A549 treated with Mapracorat at 1 μM for 4 hours (cell line): ENCODE measurements around the gene UGT1A6. TPM values are rescaled to one million over a fixed set of nuclear protein-coding genes. Genes with fewer than 3 reads are reported as not detected.

ENCODE experiments used
- total RNA-seq: library from RNA; stranded (reverse); fragments of 200-300 nt; extraction: Qiagen RNA extraction; gene quantifications from 5 replicates; pipeline ENCODE4 v1.2.3, GENCODE V29; 2022

Gene UGT1A6
- total RNA-seq, result 0.39 to 1.5 TPM (median 1.2 TPM) in 5 replicates

DNA sequence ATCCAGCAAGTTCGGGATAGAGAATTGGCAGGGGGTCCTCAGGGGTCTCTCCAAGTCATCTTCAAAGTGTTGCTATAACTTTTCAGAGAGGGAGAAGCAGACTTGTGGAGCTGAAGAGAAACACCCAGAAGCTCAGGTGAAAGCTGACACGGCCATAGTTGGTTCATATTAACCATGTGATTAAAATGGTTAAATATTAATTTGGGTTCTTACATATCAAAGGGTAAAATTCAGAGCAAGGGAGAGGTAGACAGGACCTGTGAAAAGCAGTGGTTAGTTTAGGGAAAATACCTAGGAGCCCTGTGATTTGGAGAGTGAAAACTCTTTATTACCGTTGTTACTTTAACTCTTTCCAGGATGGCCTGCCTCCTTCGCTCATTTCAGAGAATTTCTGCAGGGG lies at the start of gene UGT1A6:
TSS of gene UGT1A6 (plus strand) at position 243 of the 400 bp plus-strand sequence. CDS start at position 358, 115 bp downstream.

DNA sequence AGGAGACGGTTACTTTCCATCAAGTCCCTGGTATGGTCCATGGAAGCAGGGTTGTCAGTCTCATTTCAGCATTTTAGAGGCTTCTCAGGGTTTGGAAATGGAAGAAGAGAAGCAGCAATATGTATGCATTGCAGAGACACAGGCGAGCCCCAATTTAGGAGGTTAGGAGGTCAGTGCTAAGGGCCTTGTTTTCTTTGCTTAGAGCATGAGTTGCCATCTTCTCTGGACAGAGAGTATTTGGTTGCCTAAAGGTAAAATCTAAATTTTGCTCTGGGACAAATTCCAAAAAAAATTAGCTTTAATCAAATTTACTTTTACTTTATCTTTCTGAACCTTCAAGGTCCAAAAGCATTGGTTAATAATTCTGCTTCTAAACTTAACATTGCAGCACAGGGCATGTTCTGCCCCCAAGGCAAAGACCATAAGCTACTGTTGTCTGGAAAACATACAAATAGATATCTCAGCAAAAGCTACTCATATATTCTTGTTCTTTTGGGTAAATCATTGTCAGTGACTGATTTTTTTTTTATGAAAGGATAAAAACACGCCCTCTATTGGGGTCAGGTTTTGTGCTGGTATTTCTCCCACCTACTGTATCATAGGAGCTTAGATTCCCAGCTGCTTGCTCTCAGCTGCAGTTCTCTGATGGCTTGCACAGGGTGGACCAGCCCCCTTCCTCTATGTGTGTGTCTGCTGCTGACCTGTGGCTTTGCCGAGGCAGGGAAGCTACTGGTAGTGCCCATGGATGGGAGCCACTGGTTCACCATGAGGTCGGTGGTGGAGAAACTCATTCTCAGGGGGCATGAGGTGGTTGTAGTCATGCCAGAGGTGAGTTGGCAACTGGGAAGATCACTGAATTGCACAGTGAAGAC lies 21.2 kb upstream of the UGT1A6 start, which contains the start of gene UGT1A9:
TSS of gene UGT1A9 (plus strand) at position 609 of the 872 bp plus-strand sequence. CDS start at position 646, 37 bp downstream.

DNA sequence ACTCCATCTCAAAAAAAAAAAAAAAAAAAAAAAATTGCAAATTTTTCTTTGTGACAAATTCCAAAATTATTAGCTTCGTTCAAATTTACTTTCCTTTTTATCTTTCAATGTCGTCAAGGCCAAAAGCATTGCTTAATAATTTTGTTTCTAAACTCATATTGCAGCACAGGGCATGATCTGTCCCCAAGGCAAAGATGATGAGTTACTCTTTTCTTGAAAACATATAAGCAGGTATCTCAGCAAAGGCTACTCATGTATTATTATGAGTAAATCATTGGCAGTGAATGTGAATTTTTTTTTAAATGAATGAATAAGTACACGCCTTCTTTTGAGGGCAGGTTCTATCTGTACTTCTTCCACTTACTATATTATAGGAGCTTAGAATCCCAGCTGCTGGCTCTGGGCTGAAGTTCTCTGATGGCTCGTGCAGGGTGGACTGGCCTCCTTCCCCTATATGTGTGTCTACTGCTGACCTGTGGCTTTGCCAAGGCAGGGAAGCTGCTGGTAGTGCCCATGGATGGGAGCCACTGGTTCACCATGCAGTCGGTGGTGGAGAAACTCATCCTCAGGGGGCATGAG lies 11.1 kb upstream of the UGT1A6 start, which contains the start of gene UGT1A7:
TSS of gene UGT1A7 (plus strand) at position 381 of the 579 bp plus-strand sequence. CDS start at position 418, 37 bp downstream.

DNA sequence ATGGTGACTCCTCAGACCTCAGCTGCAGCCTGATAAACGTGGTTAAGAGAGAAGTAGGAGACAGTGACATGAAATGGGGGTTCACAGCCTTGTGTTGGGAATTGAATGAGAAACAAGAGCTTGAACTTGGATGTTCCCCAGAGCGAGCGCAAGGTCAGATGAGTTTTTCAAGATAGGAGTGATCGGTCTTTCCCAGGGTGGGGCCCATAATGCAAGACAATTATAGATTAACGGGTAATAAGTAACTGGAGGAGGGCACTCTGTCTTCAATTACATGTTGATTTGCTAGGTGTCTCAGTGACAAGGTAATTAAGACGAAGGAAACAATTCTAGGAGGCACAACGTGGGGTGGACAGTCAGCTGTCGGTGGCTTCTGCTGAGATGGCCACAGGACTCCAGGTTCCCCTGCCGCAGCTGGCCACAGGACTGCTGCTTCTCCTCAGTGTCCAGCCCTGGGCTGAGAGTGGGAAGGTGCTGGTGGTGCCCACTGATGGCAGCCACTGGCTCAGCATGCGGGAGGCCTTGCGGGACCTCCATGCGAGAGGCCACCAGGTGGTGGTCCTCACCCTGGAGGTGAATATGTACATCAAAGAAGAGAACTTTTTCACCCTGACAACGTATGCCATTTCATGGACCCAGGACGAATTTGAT lies 20.0 kb downstream of the UGT1A6 start, which contains the start of gene UGT1A5:
TSS of gene UGT1A5 (plus strand) at position 297 of the 651 bp plus-strand sequence. CDS start at position 382, 85 bp downstream.

DNA sequence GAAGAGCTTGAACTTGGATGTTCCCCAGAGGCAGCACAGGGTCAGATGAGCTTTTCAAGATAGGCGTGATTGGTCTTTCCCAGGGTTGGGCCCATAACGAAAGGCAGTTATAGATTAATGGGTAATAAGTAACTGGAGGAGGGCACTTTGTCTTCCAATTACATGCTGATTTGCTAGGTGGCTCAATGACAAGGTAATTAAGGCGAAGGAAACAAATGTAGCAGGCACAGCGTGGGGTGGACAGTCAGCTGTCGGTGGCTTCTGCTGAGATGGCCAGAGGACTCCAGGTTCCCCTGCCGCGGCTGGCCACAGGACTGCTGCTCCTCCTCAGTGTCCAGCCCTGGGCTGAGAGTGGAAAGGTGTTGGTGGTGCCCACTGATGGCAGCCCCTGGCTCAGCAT lies 25.9 kb downstream of the UGT1A6 start, which contains the start of gene UGT1A4:
TSS of gene UGT1A4 (plus strand) at position 185 of the 400 bp plus-strand sequence. CDS start at position 270, 85 bp downstream.

DNA sequence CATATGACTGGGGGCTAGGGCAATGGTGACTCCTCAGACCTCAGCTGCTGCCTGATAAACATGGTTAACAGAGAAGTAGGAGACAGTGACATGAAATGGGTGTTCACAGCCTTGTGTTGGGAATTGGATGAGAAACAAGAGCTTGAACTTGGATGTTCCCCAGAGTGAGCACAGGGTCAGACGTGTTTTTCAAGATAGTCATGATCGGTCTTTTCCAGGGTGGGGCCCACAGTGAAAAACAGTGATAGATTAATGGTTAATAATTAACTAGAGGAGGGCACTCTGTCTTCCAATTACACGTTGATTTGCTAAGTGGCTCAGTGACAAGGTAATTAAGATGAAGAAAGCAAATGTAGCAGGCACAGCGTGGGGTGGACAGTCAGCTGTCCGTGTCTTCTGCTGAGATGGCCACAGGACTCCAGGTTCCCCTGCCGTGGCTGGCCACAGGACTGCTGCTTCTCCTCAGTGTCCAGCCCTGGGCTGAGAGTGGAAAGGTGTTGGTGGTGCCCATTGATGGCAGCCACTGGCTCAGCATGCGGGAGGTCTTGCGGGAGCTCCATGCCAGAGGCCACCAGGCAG lies 36.1 kb downstream of the UGT1A6 start, which contains the start of gene UGT1A3:
TSS of gene UGT1A3 (plus strand) at position 320 of the 579 bp plus-strand sequence. CDS start at position 405, 85 bp downstream.

DNA sequence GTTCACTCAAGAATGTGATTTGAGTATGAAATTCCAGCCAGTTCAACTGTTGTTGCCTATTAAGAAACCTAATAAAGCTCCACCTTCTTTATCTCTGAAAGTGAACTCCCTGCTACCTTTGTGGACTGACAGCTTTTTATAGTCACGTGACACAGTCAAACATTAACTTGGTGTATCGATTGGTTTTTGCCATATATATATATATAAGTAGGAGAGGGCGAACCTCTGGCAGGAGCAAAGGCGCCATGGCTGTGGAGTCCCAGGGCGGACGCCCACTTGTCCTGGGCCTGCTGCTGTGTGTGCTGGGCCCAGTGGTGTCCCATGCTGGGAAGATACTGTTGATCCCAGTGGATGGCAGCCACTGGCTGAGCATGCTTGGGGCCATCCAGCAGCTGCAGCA lies 67.4 kb downstream of the UGT1A6 start, which contains the start of gene UGT1A1:
TSS of gene UGT1A1 (plus strand) at position 228 of the 400 bp plus-strand sequence. CDS start at position 246, 18 bp downstream.

DNA sequence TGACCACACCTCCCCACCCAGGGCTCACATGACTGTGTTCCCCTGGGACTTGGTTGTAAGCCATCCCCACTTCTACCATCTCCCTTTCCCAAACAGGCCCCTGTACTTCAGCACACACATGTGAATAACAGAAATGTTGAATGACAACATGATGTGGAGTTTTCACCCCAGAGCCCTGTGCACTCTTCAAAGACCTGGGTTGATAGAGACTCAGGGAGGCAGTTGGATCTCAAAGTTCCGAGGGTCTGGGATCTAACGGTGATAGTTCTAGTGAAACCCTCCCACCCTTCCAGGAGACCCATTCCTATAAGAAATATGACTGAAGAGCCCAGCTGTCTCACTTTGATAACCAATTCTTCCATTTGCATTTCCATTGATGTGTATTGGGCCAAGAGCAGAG lies 85.3 kb downstream of the UGT1A6 start, which contains the start of gene MROH2A:
TSS of gene MROH2A (plus strand) at position 301 of the 400 bp plus-strand sequence. CDS start 1,029 bp downstream, outside the sequence.

Other genes with a start within 250 kb of the UGT1A6 start
- 20.9 to 28.6 TPM (median 25.2 TPM) in 5 replicates for gene USP40, start 126.1 kb upstream of the UGT1A6 start, total RNA-seq
- 0.06 TPM in 1 of 5 replicates, not detected in the others for gene UGT1A8, start 75.3 kb upstream of the UGT1A6 start, total RNA-seq
- 0.06 TPM in 1 of 5 replicates, not detected in the others for gene UGT1A10, start 56.4 kb upstream of the UGT1A6 start, total RNA-seq
- 3.7 to 5.0 TPM (median 4.1 TPM) in 5 replicates for gene UGT1A9, start 21.0 kb upstream of the UGT1A6 start, total RNA-seq
- 3.3 to 5.1 TPM (median 4.0 TPM) in 5 replicates for gene UGT1A7, start 11.0 kb upstream of the UGT1A6 start, total RNA-seq
- not detected in 5 replicates for gene UGT1A5, start 20.0 kb downstream of the UGT1A6 start, total RNA-seq
- gene UGT1A4, start 25.8 kb downstream of the UGT1A6 start, total RNA-seq, result 0.07 to 0.12 TPM in 2 of 5 replicates, not detected in the others
- gene UGT1A3, start 36.2 kb downstream of the UGT1A6 start, total RNA-seq, result 0.10 to 0.31 TPM (median 0.26 TPM) in 3 of 5 replicates, not detected in the others
- 0.39 to 0.78 TPM (median 0.60 TPM) in 5 replicates for gene UGT1A1, start 67.4 kb downstream of the UGT1A6 start, total RNA-seq
- 0.12 to 0.26 TPM (median 0.18 TPM) in 4 of 5 replicates, not detected in the other for gene MROH2A, start 85.4 kb downstream of the UGT1A6 start, total RNA-seq
- gene HJURP, start 161.6 kb downstream of the UGT1A6 start, total RNA-seq, result 58.1 to 61.5 TPM (median 59.1 TPM) in 5 replicates
- gene TRPM8, start 224.5 kb downstream of the UGT1A6 start, total RNA-seq, result 0.11 to 0.47 TPM (median 0.21 TPM) in 5 replicates